Neuronal stem cell (in vitro differentiated cells): ENCODE results near the gene CDK15.
"Not testable (repeated sequence)": the region's sequence is repeated elsewhere in the genome, so short reads cannot be mapped to it uniquely, and the experiment has no call there.

Experiments
- DNase-seq: peaks from one replicate; pipeline ENCODE4 v3.0.0-alpha.2; 2013; ENCODE audit warnings: low spot score
- H2AFZ ChIP-seq: one replicate; pipeline ENCODE4 v1.6.1; 2013; ENCODE audit warnings: mild to moderate bottlenecking, low read length, inconsistent platforms
- H2AK5ac ChIP-seq: 2 replicates; pipeline ENCODE4 v1.6.1; 2013; ENCODE audit warnings: low read depth, mild to moderate bottlenecking, inconsistent platforms, low read length, moderate library complexity, mixed read lengths
- H2BK120ac ChIP-seq: 2 replicates; pipeline ENCODE4 v1.6.1; 2013; ENCODE audit warnings: low read depth, mild to moderate bottlenecking, inconsistent platforms, low read length, moderate library complexity, mixed read lengths
- H2BK12ac ChIP-seq: one replicate; pipeline ENCODE4 v1.6.1; 2013; ENCODE audit warnings: low read length, inconsistent platforms
- H2BK15ac ChIP-seq: 2 replicates; pipeline ENCODE4 v1.6.1; 2013; ENCODE audit warnings: mild to moderate bottlenecking, low read length, inconsistent platforms, mixed read lengths
- H2BK5ac ChIP-seq: one replicate; pipeline ENCODE4 v1.6.1; 2013; ENCODE audit warnings: inconsistent platforms, mild to moderate bottlenecking, low read length, moderate library complexity
- H3K14ac ChIP-seq: one replicate; pipeline ENCODE4 v1.6.1; 2013; ENCODE audit warnings: low read length, inconsistent platforms
- H3K18ac ChIP-seq: 2 replicates; pipeline ENCODE4 v1.6.1; 2013; ENCODE audit warnings: low read length, inconsistent platforms
- H3K23ac ChIP-seq: 2 replicates; pipeline ENCODE4 v1.6.1; 2013; ENCODE audit warnings: low read depth, mild to moderate bottlenecking, mixed read lengths, low read length, inconsistent platforms; ENCODE audit not compliant: poor library complexity
- H3K27ac ChIP-seq: replicated peaks from 3 replicates; pipeline ENCODE4 v1.5.1; 2013; ENCODE audit warnings: low read length, inconsistent platforms
- H3K27me3 ChIP-seq, 3 experiments: 2 replicates each; pipeline ENCODE4 v1.6.1; 2013; ENCODE audit warnings: low read length in 3 of 3, mild to moderate bottlenecking in 2 of 3, inconsistent platforms in 1 of 3, low read depth in 1 of 3, mixed read lengths in 1 of 3, moderate library complexity in 1 of 3; ENCODE audit not compliant: control insufficient read depth in 3 of 3, insufficient read depth in 3 of 3
- H3K36me3 ChIP-seq, 2 donors: replicated peaks in 1 of 2; 2 replicates each; pipeline ENCODE4 v1.6.1; 2013; ENCODE audit warnings: low read length in 2 of 2; ENCODE audit not compliant: control insufficient read depth in 2 of 2, insufficient read depth in 2 of 2
- H3K4ac ChIP-seq: 2 replicates; pipeline ENCODE4 v1.6.1; 2013; ENCODE audit warnings: inconsistent platforms, mild to moderate bottlenecking, low read length, moderate library complexity
- H3K4me1 ChIP-seq, 2 donors: 1 replicate in 1 of 2; 2 replicates in 1 of 2; pipeline ENCODE4 v1.6.1; 2013; ENCODE audit warnings: low read length in 2 of 2, low read depth in 1 of 2; ENCODE audit not compliant: control insufficient read depth in 2 of 2, insufficient read depth in 1 of 2
- H3K4me2 ChIP-seq: one replicate; pipeline ENCODE4 v1.6.1; 2013; ENCODE audit warnings: mild to moderate bottlenecking, low read length, inconsistent platforms; ENCODE audit not compliant: insufficient read depth, poor library complexity, severe bottlenecking
- H3K4me3 ChIP-seq, 2 donors: 2 replicates each; pipeline ENCODE4 v1.5.1; 2013; ENCODE audit warnings: low read length in 2 of 2, mild to moderate bottlenecking in 2 of 2, inconsistent platforms in 1 of 2, moderate library complexity in 1 of 2
- H3K79me1 ChIP-seq: one replicate; pipeline ENCODE4 v1.6.1; 2013; ENCODE audit warnings: low read depth, mild to moderate bottlenecking, inconsistent platforms, low read length, moderate library complexity
- H3K9ac ChIP-seq: one replicate; pipeline ENCODE4 v1.6.1; 2013; ENCODE audit warnings: mild to moderate bottlenecking, low read depth, low read length, inconsistent platforms; ENCODE audit not compliant: poor library complexity
- H3K9me3 ChIP-seq, 2 donors: replicated peaks in 1 of 2; 2 replicates each; pipeline versions ENCODE3 to v1.6.1; 2013; ENCODE audit warnings: low read length in 2 of 2, mild to moderate bottlenecking in 2 of 2, inconsistent platforms in 1 of 2, low read depth in 1 of 2, mixed read lengths in 1 of 2, moderate library complexity in 1 of 2; ENCODE audit not compliant: control insufficient read depth in 2 of 2, insufficient read depth in 1 of 2
- H4K8ac ChIP-seq: one replicate; pipeline ENCODE4 v1.6.1; 2013; ENCODE audit warnings: low read depth, mild to moderate bottlenecking, inconsistent platforms, low read length, moderate library complexity
- H4K91ac ChIP-seq: one replicate; pipeline ENCODE4 v1.6.1; 2013; ENCODE audit warnings: low read length, low read depth, mild to moderate bottlenecking, inconsistent platforms; ENCODE audit not compliant: poor library complexity
- WGBS, 2 donors: extraction: QIAGEN DNeasy Blood & Tissue Kit; methylation state at CpG; one replicate each; pipeline ENCODE4 v1.1.7; 2013; ENCODE audit warnings: missing lambda C conversion rate in 2 of 2, mixed read lengths in 1 of 2; ENCODE audit not compliant: insufficient read length in 2 of 2, insufficient replicate concordance in 1 of 2; ENCODE audit errors: extremely low coverage in 2 of 2; 5-methylcytosine and 5-hydroxymethylcytosine counted together

Gene CDK15

DNA sequence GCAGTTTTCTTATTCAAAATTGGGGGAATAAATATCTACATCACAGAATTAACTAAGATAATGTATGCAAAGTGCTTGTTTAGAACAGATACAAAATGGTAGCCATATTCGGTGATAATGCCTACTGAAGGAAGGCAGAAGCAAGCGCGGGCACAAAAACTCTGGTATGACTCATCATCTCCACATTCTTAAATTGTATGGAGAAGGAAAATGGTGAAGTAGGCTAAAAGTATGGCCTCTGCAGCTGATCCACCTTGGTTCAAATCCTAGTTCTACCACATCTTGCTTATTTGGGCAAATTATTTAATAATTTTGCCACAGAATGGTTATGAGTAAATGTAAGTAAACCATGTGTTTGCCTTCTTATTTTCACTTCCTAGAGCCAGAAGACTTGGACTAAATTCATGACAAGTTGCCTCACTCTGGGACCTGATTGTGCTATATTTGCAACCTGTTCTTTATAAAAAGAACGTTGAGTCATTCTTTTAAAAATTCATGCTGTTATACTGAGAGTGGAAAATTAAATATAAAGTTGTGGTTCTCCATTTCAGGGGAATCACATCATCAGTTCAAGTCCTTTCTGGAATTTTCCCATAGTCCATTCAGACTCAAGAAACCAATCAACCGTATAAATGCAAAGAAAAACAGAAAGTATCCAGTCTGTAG is 9.0 kb upstream of the CDK15 start:
- no peaks in the 10 kb centered on the region for H3K79me1 ChIP-seq
- WGBS, 2 donors = no CpG with 5 or more reads among the region's 5 CpGs
- H2BK5ac ChIP-seq = no peak overlapping the region
- no peak overlapping the region for H3K4me3 ChIP-seq
- H3K9ac ChIP-seq = no peak overlapping the region
- H2BK12ac ChIP-seq = no peak overlapping the region
- no peaks in the 10 kb centered on the region for H3K9me3 ChIP-seq
- H3K4ac ChIP-seq = no peak overlapping the region
- H2BK120ac ChIP-seq = no peak overlapping the region
- H2BK15ac ChIP-seq = no peak overlapping the region
- no peak overlapping the region for H3K18ac ChIP-seq
- no peak overlapping the region for H2AK5ac ChIP-seq
- H3K27me3 ChIP-seq = peaks cover 0 to 4% (median 0%) of the 10 kb centered on the region in 3 experiments
- no peak overlapping the region for H4K91ac ChIP-seq
- H3K27ac ChIP-seq = no peak overlapping the region
- H2AFZ ChIP-seq = no peak overlapping the region
- no peak overlapping the region for H3K23ac ChIP-seq
- no peaks in the 10 kb centered on the region for H3K4me1 ChIP-seq
- H3K36me3 ChIP-seq = no peaks in the 10 kb centered on the region
- H3K4me2 ChIP-seq = no peak overlapping the region
- no peak for DNase-seq
- no peak overlapping the region for H3K14ac ChIP-seq
- H4K8ac ChIP-seq = no peak overlapping the region

- no peak overlapping the region for H3K27ac ChIP-seq
- H3K36me3 ChIP-seq = no peaks in the 10 kb centered on the region
- no peak overlapping the region for H3K9ac ChIP-seq
- H2BK5ac ChIP-seq = no peak overlapping the region
- H2BK15ac ChIP-seq = no peak overlapping the region
- H2BK12ac ChIP-seq = no peak overlapping the region
- no peak overlapping the region for H3K4ac ChIP-seq
- H2BK120ac ChIP-seq = no peak overlapping the region
- no peaks in the 10 kb centered on the region for H3K79me1 ChIP-seq
- no peak overlapping the region for H2AFZ ChIP-seq
- no peak overlapping the region for H3K4me2 ChIP-seq
- H4K8ac ChIP-seq = no peak overlapping the region
- DNase-seq = no peak
- H3K23ac ChIP-seq = no peak overlapping the region
- no peak overlapping the region for H3K18ac ChIP-seq
- H3K27me3 ChIP-seq = peaks cover 0 to 7% (median 0%) of the 10 kb centered on the region in 3 experiments
- no peak overlapping the region for H4K91ac ChIP-seq
- H3K4me1 ChIP-seq = no peaks in the 10 kb centered on the region
- H3K4me3 ChIP-seq = no peak overlapping the region
- no peak overlapping the region for H3K14ac ChIP-seq
- H2AK5ac ChIP-seq = no peak overlapping the region
- no CpG with 5 or more reads among the region's 7 CpGs for WGBS, 2 donors
- H3K9me3 ChIP-seq = no peaks in the 10 kb centered on the region
Observed at GRCh38 chr2:201798252-201798913, 8.0 kb upstream of the CDK15 start.

DNA sequence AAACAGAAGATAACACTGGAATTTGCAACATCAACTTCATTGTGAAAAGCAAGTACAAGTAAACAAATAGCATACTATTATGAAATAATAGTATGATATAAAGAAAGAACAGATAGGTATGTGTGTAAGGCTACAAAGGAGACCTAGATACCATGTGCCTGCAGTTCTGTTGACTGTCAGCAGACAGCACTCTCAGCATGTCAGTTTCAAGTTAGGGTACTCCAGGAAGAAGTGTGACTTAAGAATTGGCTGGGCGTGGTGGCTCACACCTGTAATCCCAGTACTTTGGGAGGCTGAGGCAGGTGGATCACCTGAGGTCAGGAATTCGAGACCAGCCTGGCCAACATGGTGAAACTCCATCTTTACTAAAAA is 7.4 kb upstream of the CDK15 start:
- H3K23ac ChIP-seq, H3K9ac ChIP-seq, H2BK15ac ChIP-seq, H3K27me3 ChIP-seq, H3K4me1 ChIP-seq, H3K27ac ChIP-seq, H2BK12ac ChIP-seq, H2AK5ac ChIP-seq, H3K14ac ChIP-seq, H3K18ac ChIP-seq, H2BK120ac ChIP-seq, H3K4ac ChIP-seq, H4K91ac ChIP-seq, H2BK5ac ChIP-seq, H3K79me1 ChIP-seq, H3K9me3 ChIP-seq, DNase-seq, H2AFZ ChIP-seq, H3K4me3 ChIP-seq, H4K8ac ChIP-seq, H3K36me3 ChIP-seq, H3K4me2 ChIP-seq: not testable (repeated sequence)
- no CpG with 5 or more reads among the region's 2 CpGs for WGBS, 2 donors

DNA sequence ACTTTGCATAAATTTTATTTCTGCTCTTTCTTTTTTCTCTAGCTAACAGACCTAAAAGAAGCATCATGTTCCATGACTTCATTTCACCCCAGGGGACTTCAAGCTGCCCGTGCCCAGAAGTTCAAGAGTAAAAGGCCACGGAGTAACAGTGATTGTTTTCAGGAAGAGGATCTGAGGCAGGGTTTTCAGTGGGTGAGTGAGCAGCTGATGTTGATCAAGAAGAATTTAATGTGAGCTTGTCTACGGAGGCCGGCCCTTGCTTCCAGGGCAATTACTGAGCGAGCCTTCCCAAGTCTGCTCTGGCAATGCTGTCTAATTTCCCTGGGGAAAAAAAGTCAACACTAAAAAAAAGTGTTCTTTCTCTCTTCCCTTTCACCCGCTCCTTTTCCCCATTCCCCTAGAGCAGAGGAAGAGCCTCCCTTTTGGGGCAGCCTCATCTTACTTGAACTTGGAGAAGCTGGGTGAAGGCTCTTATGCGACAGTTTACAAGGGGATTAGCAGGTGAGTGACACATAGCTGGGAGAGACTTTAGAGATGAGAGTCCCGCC is 1.2 kb downstream of the CDK15 start:
- no peak overlapping the region for H3K23ac ChIP-seq
- H3K36me3 ChIP-seq = no peaks in the 10 kb centered on the region
- H3K4ac ChIP-seq = no peak overlapping the region
- no peaks in the 10 kb centered on the region for H3K79me1 ChIP-seq
- H4K8ac ChIP-seq = no peak overlapping the region
- no CpG with 5 or more reads among the region's 8 CpGs for WGBS, 2 donors
- peaks cover 0 to 50% (median 2%) of the 10 kb centered on the region in 3 experiments for H3K27me3 ChIP-seq
- no peak overlapping the region for H2AFZ ChIP-seq
- H3K9ac ChIP-seq = no peak overlapping the region
- H3K4me2 ChIP-seq = no peak overlapping the region
- no peak for DNase-seq
- no peak overlapping the region for H2BK12ac ChIP-seq
- no peak overlapping the region for H4K91ac ChIP-seq
- no peak overlapping the region for H2BK5ac ChIP-seq
- H3K18ac ChIP-seq = no peak overlapping the region
- no peak overlapping the region for H3K14ac ChIP-seq
- no peak overlapping the region for H2BK15ac ChIP-seq
- H3K4me1 ChIP-seq = peaks cover 0 to 6% of the 10 kb centered on the region in 2 donors
- no peak overlapping the region for H3K4me3 ChIP-seq
- H3K27ac ChIP-seq = no peak overlapping the region
- H2BK120ac ChIP-seq = no peak overlapping the region
- H2AK5ac ChIP-seq = no peak overlapping the region
- H3K9me3 ChIP-seq = no peaks in the 10 kb centered on the region
